ENCODE data around the gene MAMDC4. TPM values are rescaled to one million over a fixed set of nuclear protein-coding genes. Genes with fewer than 3 reads are reported as not detected.

Gene MAMDC4
- total and polyA plus RNA-seq, 2 of the 8 experiments (the other 6 are each of a cell fraction or from before 2014, with no cell fraction given) = 3.1 to 4.5 TPM

GRCh38 chr9:136862849-136863622 lies 10.9 kb downstream of the MAMDC4 start:
- Histone ChIP-seq H4K91ac (replicated peaks; ENCODE audit: insufficient read length, low read length) (no peak overlapping the region), H3K4me2 (ENCODE audit: insufficient read depth in 1 of 2, low read depth in 2 of 2, low read length in 2 of 2) (no peak overlapping the region), H2BK15ac (ENCODE audit: low read length) (no peak overlapping the region), H2AK5ac (ENCODE audit: low read depth, low read length) (no peak overlapping the region), H3K56ac (replicated peaks; ENCODE audit: insufficient read length, low read depth, low read length) (no peak overlapping the region), H3K79me1 (ENCODE audit: low read depth, low read length) (peaks cover 10% of the 10 kb centered on the region), H3K9me3 (ENCODE audit: insufficient read depth in 2 of 2, low read depth in 1 of 2, low read length in 1 of 2) (peaks cover 7% of the 10 kb centered on the region in 2 experiments; a peak in 2 of 4 replicates), H3K4ac (replicated peaks; ENCODE audit: insufficient read length, low read depth, low read length) (no peak overlapping the region), H2BK20ac (ENCODE audit: low read length) (no peak overlapping the region), H2BK12ac (ENCODE audit: low read depth, low read length) (no peak overlapping the region), H3K23me2 (ENCODE audit: low read depth, low read length) (peaks cover 5% of the 10 kb centered on the region; the same call in 1 of the 2 replicates), H3K27me3 (replicated peaks in 1 of 4; ENCODE audit: control insufficient read depth in 3 of 4, extremely low read depth in 1 of 4, insufficient read depth in 3 of 4, low read length in 3 of 4) (no peaks in the 10 kb centered on the region), H3K4me3 (ENCODE audit: extremely low read depth in 1 of 4, insufficient read depth in 2 of 4, low read depth in 3 of 4, low read length in 4 of 4) (no peak overlapping the region), H4K5ac (ENCODE audit: insufficient read length, low read depth, low read length) (no peak overlapping the region), H2BK120ac (replicated peaks; ENCODE audit: low read depth, low read length) (no peak overlapping the region), H2BK5ac (ENCODE audit: low read depth, low read length) (no peak overlapping the region), H3K79me2 (ENCODE audit: control insufficient read depth in 1 of 2, insufficient read depth in 2 of 2, low read length in 2 of 2) (peaks cover 5 to 17% of the 10 kb centered on the region in 2 experiments; a peak in 3 of 4 replicates), H3K18ac (ENCODE audit: extremely low read depth, low read length) (no peak overlapping the region), H3K36me3 (ENCODE audit: control insufficient read depth in 2 of 4, insufficient read depth in 4 of 4, low read length in 3 of 4) (peaks cover 11 to 34% (median 27%) of the 10 kb centered on the region in 4 experiments), H2AFZ (ENCODE audit: low read length) (no peak overlapping the region), H3K9ac (replicated peaks in 1 of 4; ENCODE audit: extremely low read depth in 1 of 4, low read depth in 3 of 4, low read length in 3 of 4) (no peak overlapping the region), H3K4me1 (replicated peaks in 1 of 4; ENCODE audit: control insufficient read depth in 3 of 4, insufficient read depth in 4 of 4, low read length in 3 of 4) (peaks cover 0 to 6% (median 5%) of the 10 kb centered on the region in 4 experiments; a peak in 5 of 7 replicates), H3K14ac (ENCODE audit: insufficient read length) (no peak overlapping the region), H4K20me1 (replicated peaks in 1 of 2; ENCODE audit: control insufficient read depth in 1 of 2, insufficient read depth in 2 of 2, low read length in 2 of 2) (peaks cover 7 to 38% of the 10 kb centered on the region in 2 experiments), H4K8ac (ENCODE audit: extremely low read depth, insufficient read depth, low read length) (peak overlapping the region; percentile 51; the same call in 1 of the 2 replicates), H3K27ac (ENCODE audit: low read depth, low read length) (no peak overlapping the region), H3K23ac (ENCODE audit: insufficient read length) (no peak overlapping the region)
- 93% methylated on average over 29 of the region's 31 CpGs; no CpG with 5 or more reads in 1 of the 2 experiments for WGBS, 2 experiments (ENCODE audit: extremely low coverage in 1 of 2, insufficient coverage in 1 of 2, insufficient read length in 1 of 2, insufficient replicate concordance in 2 of 2, low coverage in 1 of 2, low lambda C conversion rate in 2 of 2, missing lambda C conversion rate in 1 of 2)
- DNase-seq (ENCODE audit: low read depth in 1 of 2, low spot score in 2 of 2) = no peak
- CTCF ChIA-PET (ENCODE audit: partially characterized antibody) = interaction anchor here (1.0 to 2.5 kb wide), 7 partner anchors 13 to 86 kb away, joined by 3 to 8 read pairs (median 5); partner anchors contain the start of gene AJM1
- POLR2A ChIA-PET (ENCODE audit: partially characterized antibody) = interaction anchor here (0.9 to 16.2 kb wide), 5 partner anchors 12 to 75 kb away, joined by 3 to 248 read pairs (median 4); partner anchors contain the start of genes AJM1 and MAMDC4
- no peak for FAIRE-seq
- TF ChIP-seq CHD2 (IDR thresholded peaks at IDR 0.05; ENCODE audit: low read length) = no peak
- TF ChIP-seq CTCF (IDR thresholded peaks at IDR 0.05; ENCODE audit: control extremely low read depth in 1 of 3, insufficient read depth in 1 of 3, low read depth in 1 of 3, low read length in 3 of 3) = no peak
- no peak for TF ChIP-seq SP2 (IDR thresholded peaks at IDR 0.05; ENCODE audit: low read length)
- TF ChIP-seq NRF1 (IDR thresholded peaks at IDR 0.05; ENCODE audit: low read depth, low read length) = no peak
- no peak for TF ChIP-seq EP300 (IDR thresholded peaks at IDR 0.05; ENCODE audit: borderline replicate concordance in 1 of 2, low read depth in 2 of 2, low read length in 2 of 2)
- TF ChIP-seq RFX5 (IDR thresholded peaks at IDR 0.05; ENCODE audit: borderline replicate concordance, low read depth, low read length) = no peak
- TF ChIP-seq EGR1 (IDR thresholded peaks at IDR 0.05; ENCODE audit: borderline replicate concordance, low read depth, low read length) = no peak
- no peak for TF ChIP-seq RAD21 (IDR thresholded peaks at IDR 0.05 in 1 of 2, conservative IDR thresholded peaks at IDR 0.05 in 1 of 2; ENCODE audit: low read depth in 2 of 2, low read length in 2 of 2)

All from H1 (cell line).